Lower leg skin (tissue), 4 donors: ENCODE data around the gene CEP112. TPM values are rescaled to one million over a fixed set of nuclear protein-coding genes. Genes with fewer than 3 reads are reported as not detected.

Experiments
- DNase-seq, 2 donors: peaks; one replicate each; pipeline ENCODE4 v3.0.0-alpha.2; 2019; ENCODE audit warnings: low spot score in 2 of 2
- H3K4me3 ChIP-seq: fragments of 200-600 bp; sonication (generic); 2 replicates; pipeline ENCODE4 v1.5.1; 2017; ENCODE audit warnings: mild to moderate bottlenecking, low read depth; ENCODE audit not compliant: poor library complexity, severe bottlenecking
- POLR2A ChIP-seq, 2 donors: fragments of 450-650 bp; IDR thresholded peaks; one replicate each; pipeline ENCODE4 v1.6.1; 2016 to 2017; ENCODE audit warnings: antibody characterized with exemption in 2 of 2, mild to moderate bottlenecking in 1 of 2, moderate library complexity in 1 of 2
- WGBS, 2 donors: methylation state at CpG; one replicate each; pipeline ENCODE4 v1.1.5; 2018; 5-methylcytosine and 5-hydroxymethylcytosine counted together
- intact Hi-C: fragments of 100-400 bp; cut with DNase I; formaldehyde crosslinking; loops from one replicate; pipeline ENCODE4 v1.15.0; 2023; ENCODE audit warnings: low total_unique reads
- total RNA-seq, 4 donors: library from RNA; depleted of rRNA; stranded (reverse); fragments of >200 nt; gene quantifications; one replicate each; pipeline ENCODE4 v1.1.0, GENCODE V29; 2016
- TF ChIP-seq, protein P1 (sequence below), 3 donors: fragments of 450-650 bp; IDR thresholded peaks; one replicate each; pipeline ENCODE4 v1.5.1; 2016; ENCODE audit warnings: antibody characterized with exemption in 3 of 3, mild to moderate bottlenecking in 3 of 3, moderate library complexity in 2 of 3

CEP112 gene
- total RNA-seq, 4 donors from 2014 or later = 1.6 to 7.6 (median 3.6) TPM

DNA sequence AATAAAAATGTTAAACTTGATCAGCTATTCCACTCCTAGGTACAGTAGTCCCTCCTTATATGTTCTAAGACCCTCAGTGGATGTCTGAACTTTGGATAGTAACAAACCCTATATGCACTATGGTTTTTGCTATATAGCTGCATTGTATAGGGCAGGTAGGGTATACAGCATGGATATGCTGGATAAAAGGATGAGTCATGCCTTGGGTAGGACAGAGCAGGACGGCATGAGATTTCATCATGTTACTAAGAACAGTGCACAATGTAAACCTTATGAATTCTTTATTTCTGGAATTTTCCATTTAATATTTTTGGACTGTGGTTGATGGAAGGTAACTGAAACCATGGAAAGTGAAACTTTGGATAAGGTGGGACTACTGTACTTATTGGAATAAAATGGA is 235.1 kb downstream of the CEP112 start:
- 81 to 82% methylated on average over 1 of the region's 1 CpG for WGBS, 2 donors
- DNase-seq = no peak
- H3K4me3 ChIP-seq = no peak overlapping the region
- intact Hi-C loops = no loop called here
- TF ChIP-seq, protein P1, sequence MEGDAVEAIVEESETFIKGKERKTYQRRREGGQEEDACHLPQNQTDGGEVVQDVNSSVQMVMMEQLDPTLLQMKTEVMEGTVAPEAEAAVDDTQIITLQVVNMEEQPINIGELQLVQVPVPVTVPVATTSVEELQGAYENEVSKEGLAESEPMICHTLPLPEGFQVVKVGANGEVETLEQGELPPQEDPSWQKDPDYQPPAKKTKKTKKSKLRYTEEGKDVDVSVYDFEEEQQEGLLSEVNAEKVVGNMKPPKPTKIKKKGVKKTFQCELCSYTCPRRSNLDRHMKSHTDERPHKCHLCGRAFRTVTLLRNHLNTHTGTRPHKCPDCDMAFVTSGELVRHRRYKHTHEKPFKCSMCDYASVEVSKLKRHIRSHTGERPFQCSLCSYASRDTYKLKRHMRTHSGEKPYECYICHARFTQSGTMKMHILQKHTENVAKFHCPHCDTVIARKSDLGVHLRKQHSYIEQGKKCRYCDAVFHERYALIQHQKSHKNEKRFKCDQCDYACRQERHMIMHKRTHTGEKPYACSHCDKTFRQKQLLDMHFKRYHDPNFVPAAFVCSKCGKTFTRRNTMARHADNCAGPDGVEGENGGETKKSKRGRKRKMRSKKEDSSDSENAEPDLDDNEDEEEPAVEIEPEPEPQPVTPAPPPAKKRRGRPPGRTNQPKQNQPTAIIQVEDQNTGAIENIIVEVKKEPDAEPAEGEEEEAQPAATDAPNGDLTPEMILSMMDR (IDR thresholded peaks at IDR 0.05) = no peak
- TF ChIP-seq POLR2A (IDR thresholded peaks at IDR 0.05) = no peak

DNA sequence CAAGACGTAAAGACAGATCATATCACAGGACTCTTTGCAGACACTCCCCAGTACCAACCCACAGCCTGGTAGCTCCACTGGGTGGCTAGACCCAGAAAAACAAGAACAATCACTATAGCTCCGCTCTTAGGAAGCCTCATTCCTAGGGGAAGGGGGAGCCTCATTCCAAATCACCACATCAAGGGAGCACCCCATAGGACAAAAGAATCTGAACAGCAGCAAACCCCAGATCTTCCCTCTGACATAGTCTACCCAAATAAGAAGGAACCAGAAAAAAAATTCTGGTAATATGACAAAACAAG is 237.8 kb downstream of the CEP112 start:
- intact Hi-C loops = no loop called here

DNA sequence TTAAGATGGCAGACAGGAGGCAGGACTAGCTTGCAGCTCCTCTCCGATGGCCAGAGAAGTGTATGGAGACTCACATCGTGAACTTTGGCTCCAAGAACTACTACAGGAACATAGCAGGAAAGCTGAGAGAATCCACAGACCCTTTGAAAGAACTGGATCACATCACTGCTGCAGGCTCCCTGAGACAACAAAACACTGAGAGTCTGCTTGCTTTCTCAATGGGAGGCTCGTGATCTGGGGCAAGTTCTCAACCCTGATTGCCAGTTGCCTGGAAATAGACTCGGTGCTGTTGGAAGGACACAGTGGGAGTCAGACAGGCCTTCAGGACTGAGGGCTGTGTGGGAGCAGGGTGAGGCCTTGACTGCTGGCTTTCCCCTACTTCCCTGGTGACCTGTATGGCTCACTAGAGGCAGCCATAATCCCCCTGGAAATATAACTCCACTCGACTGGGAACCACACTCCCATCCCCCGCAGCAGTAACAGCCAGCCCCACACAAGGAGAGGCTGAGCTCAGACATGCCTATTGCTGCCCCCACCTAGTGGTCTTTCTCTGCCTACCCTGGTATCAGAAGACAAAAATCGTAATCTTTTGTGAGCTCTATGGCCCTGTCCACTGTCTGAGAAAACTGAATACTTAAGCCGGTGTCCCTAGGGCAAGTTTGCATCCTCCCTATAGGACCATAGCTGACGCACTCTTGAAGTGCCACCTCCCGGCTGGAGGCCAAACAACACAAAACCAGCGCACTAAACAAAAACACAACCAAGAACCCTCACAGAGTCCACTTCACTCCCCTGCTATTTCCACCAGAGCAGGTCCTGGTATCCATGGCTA is 238.4 kb downstream of the CEP112 start:
- no peak for TF ChIP-seq POLR2A (IDR thresholded peaks at IDR 0.05)
- TF ChIP-seq, protein P1 (IDR thresholded peaks at IDR 0.05) = no peak
- intact Hi-C loops = no loop called here
- WGBS, 2 donors = 93 to 95% methylated on average over 11 of the region's 11 CpGs
- H3K4me3 ChIP-seq = no peak overlapping the region
- DNase-seq = no peak

More for the DNA sequence above, 237.8 kb downstream of the CEP112 start:
- no peak overlapping the region for H3K4me3 ChIP-seq
- DNase-seq = no peak
- 38 to 45% methylated on average over 2 of the region's 2 CpGs for WGBS, 2 donors
- TF ChIP-seq, protein P1 (IDR thresholded peaks at IDR 0.05) = no peak
- TF ChIP-seq POLR2A (IDR thresholded peaks at IDR 0.05) = no peak

DNA sequence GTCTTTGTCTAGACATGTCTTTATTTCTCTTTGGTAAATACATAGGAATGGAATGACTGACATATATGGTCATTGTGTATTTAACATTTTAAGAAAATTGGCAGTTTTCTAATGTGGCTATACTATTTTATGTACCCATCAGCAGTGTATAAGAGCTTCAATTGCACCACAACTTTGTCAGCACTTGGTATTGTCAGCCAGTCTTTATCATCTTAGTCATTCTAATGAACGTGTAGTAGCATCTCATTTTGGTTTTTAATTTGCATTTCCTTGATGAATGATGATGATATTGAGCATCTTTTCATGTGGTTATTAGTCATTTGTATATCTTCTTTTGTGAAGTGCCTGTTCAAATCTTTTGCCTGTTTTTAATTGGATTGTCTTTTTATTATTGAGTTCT is 239.3 kb downstream of the CEP112 start:
- no peak for DNase-seq
- WGBS, 2 donors = 61 to 67% methylated on average over 1 of the region's 1 CpG
- H3K4me3 ChIP-seq = no peak overlapping the region
- TF ChIP-seq, protein P1 (IDR thresholded peaks at IDR 0.05) = no peak
- TF ChIP-seq POLR2A (IDR thresholded peaks at IDR 0.05) = no peak
- intact Hi-C loops = no loop called here

DNA sequence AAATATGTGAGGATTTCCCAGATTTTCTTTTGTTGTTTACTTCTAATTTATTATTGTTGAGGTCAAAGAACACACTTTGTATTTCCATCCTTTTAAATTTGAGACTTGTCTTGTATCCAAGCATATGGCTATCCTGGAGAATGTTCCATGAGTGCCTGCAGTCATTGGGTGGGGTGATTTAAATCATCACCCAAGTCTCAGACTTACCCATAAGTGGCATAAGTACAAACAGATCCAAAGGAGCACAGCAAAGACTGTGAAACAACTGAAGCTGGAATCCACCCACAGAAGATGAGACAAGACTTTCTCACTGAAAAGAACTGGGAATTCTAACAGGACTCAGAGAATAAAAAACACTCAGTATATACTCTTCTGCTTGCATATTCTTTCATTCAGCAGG is 239.9 kb downstream of the CEP112 start:
- TF ChIP-seq, protein P1 (IDR thresholded peaks at IDR 0.05) = no peak
- TF ChIP-seq POLR2A (IDR thresholded peaks at IDR 0.05) = no peak
- intact Hi-C loops = no loop called here
- no peak overlapping the region for H3K4me3 ChIP-seq
- DNase-seq = no peak

DNA sequence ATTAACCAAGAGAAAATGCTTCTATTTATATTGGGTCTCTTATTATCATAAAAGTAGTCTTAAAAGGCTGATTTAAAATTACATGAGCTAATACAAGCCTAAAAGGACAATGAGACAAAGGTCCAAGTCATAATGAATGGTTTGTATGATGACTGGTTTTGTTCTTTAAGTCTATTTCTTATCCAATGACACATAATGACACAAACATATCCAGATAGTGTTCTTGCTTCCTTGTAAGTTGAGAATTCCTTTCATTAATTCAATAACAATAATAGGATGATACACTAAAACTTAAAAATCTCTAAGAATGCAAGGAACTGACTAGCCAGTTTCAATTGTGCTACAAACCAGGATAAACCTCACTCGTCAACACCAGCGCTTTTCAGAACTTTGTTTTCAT is 244.1 kb downstream of the CEP112 start:
- H3K4me3 ChIP-seq = no peak overlapping the region
- intact Hi-C loops = no loop called here
- 93% methylated on average over 2 of the region's 2 CpGs for WGBS, 2 donors
- DNase-seq = no peak
- TF ChIP-seq, protein P1 (IDR thresholded peaks at IDR 0.05) = no peak
- no peak for TF ChIP-seq POLR2A (IDR thresholded peaks at IDR 0.05)
